HPDE6-E6E7 (cell line): Measurements from ENCODE around the gene UCHL1.
"Not testable (repeated sequence)": the region's sequence is repeated elsewhere in the genome, so short reads cannot be mapped to it uniquely, and the experiment has no call there.

Experiments used
- DNase-seq: peaks from one replicate; pipeline ENCODE4 v3.0.0; 2011; ENCODE audit warnings: missing footprints; ENCODE audit errors: extremely low spot score

The UCHL1 gene

DNA sequence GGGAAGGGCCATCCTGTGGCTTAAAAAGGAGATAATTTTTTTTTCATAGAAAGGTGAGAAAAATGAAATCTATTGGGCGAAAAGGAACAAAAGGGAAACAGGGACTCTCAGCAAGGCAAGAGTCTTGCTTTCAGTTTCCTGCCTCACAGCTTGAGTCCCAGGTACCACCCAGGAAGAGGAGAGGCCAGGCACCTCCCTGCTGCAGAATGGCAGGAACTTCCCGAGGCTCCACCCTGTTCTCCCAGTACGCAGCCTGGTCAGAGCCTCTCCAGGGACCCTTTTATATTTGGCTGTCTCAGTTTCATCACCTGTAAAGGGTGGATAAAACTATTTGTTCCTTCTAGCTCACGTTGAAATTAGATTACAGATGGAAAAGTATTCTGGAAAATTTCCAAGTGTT, 33.8 kb downstream of the UCHL1 start:
- DNase-seq: no peak

- no peak for DNase-seq
These were observed 37.8 kb downstream of the UCHL1 start for GRCh38 chr4:41294445-41295062.

GRCh38 chr4:41296995-41297394, 40.3 kb downstream of the UCHL1 start:
- no peak for DNase-seq

DNA sequence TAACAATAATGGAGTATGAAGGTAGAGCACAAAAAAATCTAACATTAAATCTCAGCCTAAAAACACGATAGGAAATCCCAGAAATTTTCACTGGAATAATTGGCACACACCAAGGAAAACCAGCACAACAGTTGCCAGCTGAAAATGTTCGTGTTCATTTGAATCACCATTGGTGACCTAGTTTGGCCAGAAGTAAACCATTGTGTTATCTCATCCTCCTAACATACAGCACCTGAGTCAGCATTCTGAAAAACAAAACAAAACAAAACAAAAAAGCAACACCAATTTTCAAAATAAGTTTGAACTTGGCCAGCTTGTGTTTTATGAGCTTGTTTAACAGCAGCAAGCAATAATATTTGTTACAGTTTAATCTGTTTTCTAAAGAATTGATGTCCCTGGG, 41.1 kb downstream of the UCHL1 start:
- DNase-seq: no peak

DNA sequence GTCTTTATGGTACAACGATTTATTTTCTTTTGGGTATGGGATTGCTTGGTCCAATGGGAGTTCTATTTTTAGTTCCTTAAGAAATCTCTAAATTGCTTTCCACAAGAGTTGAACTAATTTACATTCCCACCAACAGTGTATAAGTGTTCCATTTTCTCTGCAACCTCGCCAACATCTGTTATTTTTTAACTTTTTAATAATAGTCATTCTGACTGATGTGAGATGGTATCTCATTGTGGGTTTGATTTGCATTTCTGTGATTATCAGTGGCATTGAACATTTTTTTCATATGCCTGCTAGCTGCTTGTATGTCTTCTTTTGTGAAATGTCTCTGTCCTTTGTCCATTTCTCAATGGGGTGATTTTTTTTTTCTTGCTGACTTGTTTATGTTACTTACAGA, 42.8 kb downstream of the UCHL1 start:
- DNase-seq: no peak

DNA sequence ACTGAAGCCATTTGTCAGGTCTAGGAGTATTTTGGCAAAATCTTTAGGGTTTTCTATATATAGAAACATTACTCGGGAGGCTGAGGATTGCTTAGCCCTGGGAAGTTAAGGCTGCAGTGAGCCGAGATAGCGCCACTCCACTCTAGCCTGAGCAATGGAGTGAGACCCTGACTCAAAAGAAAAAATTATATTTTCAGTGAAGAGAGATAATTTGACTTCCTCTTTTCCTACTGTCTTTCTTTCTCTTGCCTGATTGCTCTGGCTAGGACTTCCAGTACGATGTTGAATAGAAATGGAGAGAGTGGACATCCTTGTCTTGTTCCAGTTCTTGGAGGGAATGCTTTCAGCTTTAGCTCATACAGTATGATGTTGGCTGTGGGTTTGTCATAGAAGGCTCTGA, 44.4 kb downstream of the UCHL1 start:
- no peak for DNase-seq

DNA sequence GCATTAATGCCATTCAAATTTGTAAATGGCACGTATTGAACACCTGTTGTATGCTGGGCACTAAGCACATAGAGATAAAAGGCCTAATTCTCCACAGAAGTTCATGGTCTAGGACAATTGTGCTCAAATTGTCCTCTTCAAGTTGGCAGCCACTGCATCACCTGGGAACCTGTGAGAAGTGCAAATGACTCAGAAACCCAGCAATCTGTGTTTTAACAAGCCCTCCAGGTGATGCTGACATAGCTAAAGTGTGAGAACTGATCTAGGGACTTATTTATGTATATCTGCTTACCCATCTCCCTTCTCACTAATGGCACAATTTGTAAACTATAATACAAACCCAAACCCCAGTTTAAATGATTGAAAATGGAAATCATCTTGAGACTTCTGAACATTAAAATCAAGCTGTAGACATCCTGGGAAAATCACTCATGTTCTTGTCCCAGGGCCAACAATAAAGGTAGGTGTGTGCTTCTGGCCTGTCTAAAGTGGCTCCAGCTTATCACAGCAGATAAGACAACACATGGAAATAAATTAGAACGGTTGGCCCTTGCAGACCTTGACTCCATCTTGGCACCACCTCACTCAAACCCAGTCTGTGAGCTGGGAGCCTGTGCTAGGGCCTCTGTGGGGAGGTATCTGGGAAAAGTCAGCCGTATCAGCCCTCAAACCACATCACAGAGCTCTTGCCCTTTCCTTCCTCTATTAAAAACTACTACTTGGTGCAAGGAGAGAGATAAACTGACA, 46.8 kb downstream of the UCHL1 start:
- DNase-seq: no peak

GRCh38 chr4:41304221-41304620, 47.5 kb downstream of the UCHL1 start:
- no peak for DNase-seq

- no peak for DNase-seq
These were observed 48.7 kb downstream of the UCHL1 start for GRCh38 chr4:41305476-41305875.

DNA sequence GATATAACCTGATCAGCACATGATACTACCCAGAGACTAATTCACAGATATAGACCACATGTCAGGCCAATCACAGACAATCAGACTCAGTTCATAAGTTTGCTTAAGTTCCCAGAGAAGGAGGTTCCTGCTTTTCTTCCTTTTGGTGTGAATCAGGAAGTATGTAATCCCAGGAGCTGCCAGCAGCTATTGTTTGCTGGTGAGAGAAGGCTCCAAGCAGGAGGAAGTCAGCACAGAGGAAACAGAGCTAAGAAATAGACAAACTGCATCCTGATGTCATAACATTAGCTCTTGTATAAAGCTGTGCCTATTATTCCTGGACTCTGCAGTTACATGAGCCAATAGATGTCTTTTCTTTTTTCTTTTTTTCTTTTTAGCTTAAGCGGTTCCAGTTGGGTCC, 50.9 kb downstream of the UCHL1 start:
- no peak for DNase-seq

DNA sequence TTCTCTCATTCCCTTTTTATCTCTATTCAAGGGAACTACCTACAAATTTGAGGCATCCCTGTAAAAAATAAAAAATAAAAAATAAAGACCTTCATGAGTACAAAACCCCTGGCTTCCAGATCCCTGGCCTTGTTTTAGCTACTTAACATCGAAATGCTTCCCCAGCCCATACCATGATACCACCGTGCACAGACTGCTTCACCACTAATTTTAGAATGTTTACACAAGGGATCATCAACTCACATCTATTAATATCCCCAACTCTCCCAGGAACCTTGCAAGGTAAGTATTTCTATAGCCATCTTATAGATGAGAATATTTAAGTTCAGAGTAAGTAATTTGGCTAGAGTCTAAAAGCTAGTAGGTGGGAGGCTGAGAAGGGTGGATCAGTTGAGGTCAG, 51.7 kb downstream of the UCHL1 start:
- DNase-seq: no peak

- not testable (repeated sequence) for DNase-seq
These were observed 58.7 kb downstream of the UCHL1 start for GRCh38 chr4:41315426-41315825.

GRCh38 chr4:41315862-41316261, 59.1 kb downstream of the UCHL1 start:
- DNase-seq: no peak
